Endothelial cell of umbilical vein (primary cell): Measurements from ENCODE around the gene ZNF407. TPM values are rescaled to one million over a fixed set of nuclear protein-coding genes. Genes with fewer than 3 reads are reported as not detected.

Source experiments
- BruUV-seq: library from RNA; stranded (reverse); fragments of 400-500 nt; replicated peaks from 2 replicates; lab custom pipeline; 2021; lab: Mats Ljungman, UMichigan
- CTCF ChIA-PET: fragments of 300-600, 350-600 bp; sonication (Branson Sonifier 250); formaldehyde crosslinking; loops from one replicate; lab custom pipeline; 2021; ENCODE audit warnings: antibody characterized with exemption, inconsistent platforms; lab: Charles Lee
- POLR2A ChIA-PET: fragments of 300-600, 350-600 bp; sonication (Branson Sonifier 250); formaldehyde crosslinking; loops from one replicate; lab custom pipeline; 2021; ENCODE audit warnings: antibody characterized with exemption, inconsistent platforms; lab: Charles Lee
- DNase-seq: peaks from one replicate; pipeline ENCODE4 v3.0.0-alpha.2; 2011; ENCODE audit warnings: low read depth, low spot score
- FAIRE-seq: peaks from 2 replicates; lab custom pipeline; 2011; peaks lifted over from hg19 to GRCh38; lab: Jason Lieb, UNC
- H2AFZ ChIP-seq: 2 replicates; pipeline ENCODE4 v1.6.0; 2012; ENCODE audit warnings: low read depth, low read length, control low read depth, inconsistent platforms
- H3K27ac ChIP-seq: 2 replicates; pipeline ENCODE4 v1.5.1; 2011; ENCODE audit warnings: low read depth, mild to moderate bottlenecking, control low read depth, low read length, moderate library complexity; ENCODE audit not compliant: insufficient read depth
- H3K27me3 ChIP-seq, 2 experiments: 2 replicates each; pipeline versions ENCODE4 v1.6.0 to v1.6.1; 2011; ENCODE audit warnings: low read length in 2 of 2, mixed read lengths in 1 of 2; ENCODE audit not compliant: control insufficient read depth in 2 of 2, insufficient read depth in 2 of 2
- H3K36me3 ChIP-seq, 2 experiments: 2 replicates in 1 of 2; 3 replicates in 1 of 2; pipeline ENCODE4 v1.5.1; 2011; ENCODE audit warnings: low read length in 2 of 2, mild to moderate bottlenecking in 1 of 2, moderate library complexity in 1 of 2; ENCODE audit not compliant: control insufficient read depth in 2 of 2, insufficient read depth in 2 of 2; ENCODE audit errors: extremely low read depth in 1 of 2
- H3K4me1 ChIP-seq: 3 replicates; pipeline ENCODE4 v1.5.1; 2011; ENCODE audit warnings: mild to moderate bottlenecking, low read length; ENCODE audit not compliant: control insufficient read depth, insufficient read depth; ENCODE audit errors: extremely low read depth
- H3K4me2 ChIP-seq: 2 replicates; pipeline ENCODE4 v1.6.1; 2011; ENCODE audit warnings: low read length, control low read depth, mixed read lengths; ENCODE audit not compliant: insufficient read depth
- H3K4me3 ChIP-seq, 3 experiments: fragments of 200-600 bp in 1 of 3; sonication (generic), shearing (Covaris generic) in 1 of 3; replicated peaks in 1 of 3; 2 replicates each; pipeline ENCODE4 v1.5.1; 2011 to 2016; ENCODE audit warnings: control low read depth in 3 of 3, low read length in 3 of 3, mild to moderate bottlenecking in 2 of 3, inconsistent platforms in 1 of 3, low read depth in 1 of 3, moderate library complexity in 1 of 3; ENCODE audit not compliant: insufficient read depth in 1 of 3
- H3K79me2 ChIP-seq: 2 replicates; pipeline ENCODE4 v1.6.0; 2012; ENCODE audit warnings: low read length, inconsistent platforms; ENCODE audit not compliant: control insufficient read depth, insufficient read depth
- H3K9ac ChIP-seq: replicated peaks from 2 replicates; pipeline ENCODE3; 2011; ENCODE audit warnings: low read length, control low read depth; ENCODE audit not compliant: insufficient read depth; ENCODE audit errors: extremely low read depth
- H3K9me1 ChIP-seq: replicated peaks from 3 replicates; pipeline ENCODE4 v1.6.0; 2011; ENCODE audit warnings: mild to moderate bottlenecking, low read length; ENCODE audit not compliant: control insufficient read depth, insufficient read depth; ENCODE audit errors: extremely low read depth
- H3K9me3 ChIP-seq: replicated peaks from 2 replicates; pipeline ENCODE4 v1.5.1; 2012; ENCODE audit warnings: low read length, inconsistent platforms; ENCODE audit not compliant: control insufficient read depth, insufficient read depth
- H4K20me1 ChIP-seq: replicated peaks from 2 replicates; pipeline ENCODE3; 2011; ENCODE audit warnings: mild to moderate bottlenecking, low read length; ENCODE audit not compliant: control insufficient read depth, insufficient read depth; ENCODE audit errors: extremely low read depth
- EZH2 ChIP-seq: IDR thresholded peaks from 2 replicates; pipeline ENCODE4 v1.6.1; 2012; ENCODE audit warnings: borderline replicate concordance, low read depth, mild to moderate bottlenecking, moderate library complexity, low read length, inconsistent platforms; ENCODE audit not compliant: severe bottlenecking
- FOS ChIP-seq: IDR thresholded peaks from 2 replicates; pipeline ENCODE4 v1.6.1; 2011; ENCODE audit warnings: mild to moderate bottlenecking, low read length, moderate library complexity, borderline replicate concordance; ENCODE audit not compliant: insufficient read depth
- JUN ChIP-seq: IDR thresholded peaks from 2 replicates; pipeline ENCODE4 v1.6.1; 2011; ENCODE audit warnings: borderline replicate concordance, low read depth; ENCODE audit not compliant: insufficient read length, insufficient read depth
- MAX ChIP-seq: IDR thresholded peaks from 2 replicates; pipeline ENCODE4 v1.6.1; 2011; ENCODE audit not compliant: insufficient read depth, insufficient read length
- MYC ChIP-seq: IDR thresholded peaks from one replicate; pipeline ENCODE4 v1.6.1; 2011; ENCODE audit warnings: mild to moderate bottlenecking, low read depth, low read length
- POLR2AphosphoS5 ChIP-seq: IDR thresholded peaks from 2 replicates; pipeline ENCODE4 v1.6.1; 2012; ENCODE audit warnings: low read depth, mild to moderate bottlenecking, control low read depth, low read length, moderate library complexity; ENCODE audit not compliant: insufficient read depth
- dilution Hi-C: fragments of 300-500 bp; cut with MboI; formaldehyde crosslinking; loops from one replicate; pipeline ENCODE4 v1.15.0; 2019; ENCODE audit warnings: low sequenced_read_pairs; ENCODE audit not compliant: extremely low pct_ligation_motif_present
- intact Hi-C: fragments of 100-400 bp; cut with micrococcal nuclease; formaldehyde crosslinking; loops from one replicate; pipeline ENCODE4 v1.10.0; 2022
- polyA plus RNA-seq, 4 experiments: library from polyadenylated mRNA; depleted of rRNA in 3 of 4; stranded (reverse) in 3 of 4; unstranded in 1 of 4; fragments of >200 nt; gene quantifications; 2 replicates each; pipeline versions ENCODE4 v1.2.1 to v1.2.3, GENCODE V29; 2011 to 2012; ENCODE audit warnings: missing spikeins in 1 of 4
- total RNA-seq: library from RNA; stranded (reverse); gene quantifications from 2 replicates; pipeline ENCODE4 v1.2.3, GENCODE V29; 2021
- TF ChIP-seq, protein P1 (sequence below), 2 donors: IDR thresholded peaks; 1 replicate in 1 of 2; 2 replicates in 1 of 2; pipeline ENCODE4 v1.5.1; 2011; ENCODE audit warnings: low read length in 2 of 2, mild to moderate bottlenecking in 2 of 2, moderate library complexity in 2 of 2, control low read depth in 1 of 2, inconsistent platforms in 1 of 2, low read depth in 1 of 2; ENCODE audit not compliant: insufficient read depth in 1 of 2; ENCODE audit errors: extremely low read depth in 1 of 2

ZNF407 gene
- total and polyA plus RNA-seq, 2 donors (not counting 3 experiments of a cell fraction or from before 2014, with no cell fraction given), result 3.8 to 20.1 TPM

DNA sequence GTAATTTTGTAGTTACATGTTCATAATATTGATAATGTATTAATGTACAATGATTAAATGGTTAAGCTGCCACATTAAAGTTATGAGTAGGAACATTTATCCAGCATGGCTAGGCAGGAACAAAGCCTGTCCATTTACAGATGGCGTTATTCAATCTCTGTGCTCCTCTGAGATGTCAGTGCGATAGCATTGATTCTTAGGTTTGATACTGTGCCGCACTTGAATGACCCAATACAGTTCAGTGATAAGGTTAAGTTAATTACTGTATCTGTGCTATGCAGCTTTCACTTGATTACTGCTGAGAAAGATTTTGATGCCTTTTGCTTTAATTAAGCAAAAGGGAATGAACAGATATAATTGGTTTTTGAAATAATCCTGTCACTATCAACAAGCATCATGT, 111.8 kb downstream of the ZNF407 start:
- no peak overlapping the region for H3K4me2 ChIP-seq
- H3K4me3 ChIP-seq, result no peak overlapping the region
- H3K9me3 ChIP-seq, result no peaks in the 10 kb centered on the region
- ChIA-PET POLR2A (no interaction called here), CTCF (no interaction called here)
- dilution Hi-C loops (no loop called here), intact Hi-C loops (no loop called here)
- H3K9ac ChIP-seq, result no peak overlapping the region
- no peak overlapping the region for H3K27ac ChIP-seq
- no peak for DNase-seq
- H3K27me3 ChIP-seq, result no peaks in the 10 kb centered on the region
- no peaks in the 10 kb centered on the region for H3K79me2 ChIP-seq
- H2AFZ ChIP-seq, result no peak overlapping the region
- no TSS peak for BruUV-seq
- H3K9me1 ChIP-seq, result no peaks in the 10 kb centered on the region
- no peaks in the 10 kb centered on the region for H4K20me1 ChIP-seq
- H3K36me3 ChIP-seq, result no peaks in the 10 kb centered on the region
- H3K4me1 ChIP-seq, result no peaks in the 10 kb centered on the region
- FAIRE-seq, result no peak
- TF ChIP-seq POLR2AphosphoS5, result no peak
- no peak for TF ChIP-seq EZH2
- no peak for TF ChIP-seq MYC
- TF ChIP-seq MAX, result no peak
- TF ChIP-seq FOS, result no peak
- TF ChIP-seq, protein P1, sequence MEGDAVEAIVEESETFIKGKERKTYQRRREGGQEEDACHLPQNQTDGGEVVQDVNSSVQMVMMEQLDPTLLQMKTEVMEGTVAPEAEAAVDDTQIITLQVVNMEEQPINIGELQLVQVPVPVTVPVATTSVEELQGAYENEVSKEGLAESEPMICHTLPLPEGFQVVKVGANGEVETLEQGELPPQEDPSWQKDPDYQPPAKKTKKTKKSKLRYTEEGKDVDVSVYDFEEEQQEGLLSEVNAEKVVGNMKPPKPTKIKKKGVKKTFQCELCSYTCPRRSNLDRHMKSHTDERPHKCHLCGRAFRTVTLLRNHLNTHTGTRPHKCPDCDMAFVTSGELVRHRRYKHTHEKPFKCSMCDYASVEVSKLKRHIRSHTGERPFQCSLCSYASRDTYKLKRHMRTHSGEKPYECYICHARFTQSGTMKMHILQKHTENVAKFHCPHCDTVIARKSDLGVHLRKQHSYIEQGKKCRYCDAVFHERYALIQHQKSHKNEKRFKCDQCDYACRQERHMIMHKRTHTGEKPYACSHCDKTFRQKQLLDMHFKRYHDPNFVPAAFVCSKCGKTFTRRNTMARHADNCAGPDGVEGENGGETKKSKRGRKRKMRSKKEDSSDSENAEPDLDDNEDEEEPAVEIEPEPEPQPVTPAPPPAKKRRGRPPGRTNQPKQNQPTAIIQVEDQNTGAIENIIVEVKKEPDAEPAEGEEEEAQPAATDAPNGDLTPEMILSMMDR (IDR thresholded peaks at IDR 0.05; ENCODE audit: extremely low read depth in 1 of 2, insufficient read depth in 1 of 2, low read depth in 1 of 2, low read length in 2 of 2), result no peak
- no peak for TF ChIP-seq JUN
